GM10266 (cell line): ENCODE results near the gene EVPL.
"Not testable (repeated sequence)": the region's sequence is repeated elsewhere in the genome, so short reads cannot be mapped to it uniquely, and the experiment has no call there.

Experiments used
- DNase-seq: peaks from one replicate; pipeline ENCODE4 v3.0.0; 2012; ENCODE audit errors: extremely low spot score
- TF ChIP-seq, protein P1 (sequence below): IDR thresholded peaks from 2 replicates; pipeline ENCODE4 v1.5.1; 2012; ENCODE audit warnings: mild to moderate bottlenecking, low read depth; ENCODE audit not compliant: control insufficient read depth, insufficient read depth; ENCODE audit errors: missing control alignments

The EVPL gene

DNA sequence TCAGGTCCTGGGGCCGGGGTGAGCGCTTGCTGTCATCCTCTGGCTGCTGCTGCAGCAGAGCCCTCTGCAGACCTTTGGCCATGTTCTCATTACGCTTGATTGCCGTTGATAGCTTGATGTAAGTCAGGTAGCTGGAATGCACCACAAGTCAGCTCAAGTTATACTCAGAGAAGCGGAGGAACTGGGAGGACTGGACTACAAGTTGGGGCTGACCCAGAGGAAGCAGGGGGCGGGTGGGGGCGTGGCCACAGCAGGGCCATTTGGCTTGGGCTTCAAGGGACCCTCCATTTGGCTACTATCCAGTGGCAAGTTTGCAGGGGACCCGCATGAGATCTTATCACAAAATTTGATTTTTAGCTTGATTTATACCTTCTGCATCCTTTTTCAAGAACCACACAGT, 19.0 kb upstream of the EVPL start:
- no peak for DNase-seq
- TF ChIP-seq, protein P1, sequence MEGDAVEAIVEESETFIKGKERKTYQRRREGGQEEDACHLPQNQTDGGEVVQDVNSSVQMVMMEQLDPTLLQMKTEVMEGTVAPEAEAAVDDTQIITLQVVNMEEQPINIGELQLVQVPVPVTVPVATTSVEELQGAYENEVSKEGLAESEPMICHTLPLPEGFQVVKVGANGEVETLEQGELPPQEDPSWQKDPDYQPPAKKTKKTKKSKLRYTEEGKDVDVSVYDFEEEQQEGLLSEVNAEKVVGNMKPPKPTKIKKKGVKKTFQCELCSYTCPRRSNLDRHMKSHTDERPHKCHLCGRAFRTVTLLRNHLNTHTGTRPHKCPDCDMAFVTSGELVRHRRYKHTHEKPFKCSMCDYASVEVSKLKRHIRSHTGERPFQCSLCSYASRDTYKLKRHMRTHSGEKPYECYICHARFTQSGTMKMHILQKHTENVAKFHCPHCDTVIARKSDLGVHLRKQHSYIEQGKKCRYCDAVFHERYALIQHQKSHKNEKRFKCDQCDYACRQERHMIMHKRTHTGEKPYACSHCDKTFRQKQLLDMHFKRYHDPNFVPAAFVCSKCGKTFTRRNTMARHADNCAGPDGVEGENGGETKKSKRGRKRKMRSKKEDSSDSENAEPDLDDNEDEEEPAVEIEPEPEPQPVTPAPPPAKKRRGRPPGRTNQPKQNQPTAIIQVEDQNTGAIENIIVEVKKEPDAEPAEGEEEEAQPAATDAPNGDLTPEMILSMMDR: no peak

DNA sequence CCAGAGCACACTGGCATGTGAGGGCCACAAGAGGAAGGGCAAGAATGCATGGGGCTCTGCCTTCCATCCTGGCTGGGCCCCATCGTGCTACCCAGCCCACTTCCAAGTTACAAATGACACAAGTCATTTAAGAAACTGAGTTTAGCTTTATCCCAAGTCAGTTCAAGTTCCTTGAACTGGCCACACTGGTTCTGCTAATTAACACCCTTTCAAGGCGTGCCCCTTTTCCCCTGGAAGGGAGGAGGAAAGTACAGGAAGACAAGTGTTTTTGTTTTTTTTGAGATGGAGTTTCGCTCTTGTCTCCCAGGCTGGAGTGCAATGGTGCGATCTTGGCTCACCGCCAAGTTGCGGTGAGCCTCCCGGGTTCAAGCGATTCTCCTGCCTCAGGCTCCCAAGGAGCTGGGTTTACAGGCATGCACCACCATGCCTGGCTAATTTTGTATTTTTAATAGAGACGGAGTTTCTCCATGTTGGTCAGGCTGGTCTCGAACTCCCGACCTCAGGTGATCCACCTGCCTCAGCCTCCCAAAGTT, 17.4 kb upstream of the EVPL start:
- not testable (repeated sequence) for DNase-seq

DNA sequence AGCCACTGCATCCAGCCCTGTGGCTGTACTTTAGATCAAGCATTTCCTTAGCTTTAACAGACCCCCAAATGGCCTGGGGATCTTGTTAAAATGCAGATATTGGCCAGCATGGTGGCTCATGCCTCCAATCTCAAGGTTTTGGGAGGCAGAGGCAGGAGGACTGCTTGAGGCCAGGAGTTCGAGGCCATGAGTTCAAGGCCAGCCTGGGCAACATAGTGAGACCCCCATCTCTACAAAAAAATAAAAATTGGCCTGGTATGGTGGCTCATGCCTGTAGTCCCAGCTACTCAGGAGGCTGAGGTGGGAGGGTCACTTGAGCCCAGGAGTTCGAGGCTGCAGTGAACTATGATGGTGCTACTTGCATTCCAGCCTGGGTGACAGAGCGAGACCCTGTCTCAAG, 15.8 kb upstream of the EVPL start:
- not testable (repeated sequence) for DNase-seq

DNA sequence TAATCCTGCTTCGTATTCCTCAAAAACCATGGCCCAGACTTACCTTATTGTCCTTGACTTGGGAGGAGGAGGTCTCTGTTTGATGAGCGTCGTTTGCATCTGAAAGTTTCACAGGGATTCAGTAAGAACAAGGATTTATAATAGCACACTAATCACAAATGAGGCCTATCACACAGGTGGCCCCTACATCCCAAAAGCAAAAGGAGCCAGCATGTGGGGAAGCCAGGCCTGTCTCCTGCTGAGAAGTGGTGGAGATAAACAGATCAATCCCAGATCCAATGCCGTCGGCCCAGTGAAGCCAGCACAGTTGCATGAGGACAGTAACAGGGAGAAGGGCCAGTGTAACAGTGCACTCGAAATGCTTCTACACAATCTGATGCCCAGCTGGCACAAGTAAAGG, 13.3 kb upstream of the EVPL start:
- TF ChIP-seq, protein P1: no peak
- no peak for DNase-seq

DNA sequence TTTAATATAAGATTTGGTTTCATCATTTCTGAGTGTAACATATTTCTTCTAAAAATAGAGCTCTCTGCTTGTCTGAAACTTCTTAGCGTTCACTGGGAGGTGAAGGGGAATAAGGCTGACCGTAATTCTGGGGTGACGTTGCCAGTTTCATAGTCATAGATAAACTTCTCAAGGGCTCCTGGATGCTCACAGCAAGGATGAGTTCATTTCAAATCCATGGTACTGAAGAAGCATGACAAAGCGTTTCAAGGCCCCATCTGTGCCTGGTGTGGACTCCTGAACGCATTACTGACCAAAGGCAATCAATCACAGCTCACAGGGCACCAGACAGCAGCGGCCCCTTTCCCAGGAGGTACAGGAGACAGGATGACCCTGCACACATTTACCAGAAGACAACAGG, 12.0 kb upstream of the EVPL start:
- TF ChIP-seq, protein P1: no peak
- no peak for DNase-seq

DNA sequence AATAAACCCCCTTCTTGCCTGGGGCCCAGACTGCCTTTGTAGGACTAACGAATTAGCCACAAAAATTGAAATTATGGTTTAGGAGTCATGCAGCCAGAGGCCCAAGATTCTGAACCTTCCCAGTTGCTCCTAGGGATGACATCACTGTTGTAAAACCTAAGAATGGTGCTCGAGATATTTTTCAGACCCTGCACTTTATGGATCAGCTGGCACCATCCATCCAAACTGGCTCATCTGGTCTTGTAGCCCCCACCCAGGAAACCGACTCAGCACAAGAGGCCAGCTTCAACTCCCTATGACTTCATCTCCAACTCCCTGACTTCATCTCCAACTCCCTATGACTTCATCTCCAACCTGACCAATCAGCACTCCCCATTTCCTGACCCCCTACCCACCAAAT, 10.9 kb upstream of the EVPL start:
- no peak for DNase-seq

DNA sequence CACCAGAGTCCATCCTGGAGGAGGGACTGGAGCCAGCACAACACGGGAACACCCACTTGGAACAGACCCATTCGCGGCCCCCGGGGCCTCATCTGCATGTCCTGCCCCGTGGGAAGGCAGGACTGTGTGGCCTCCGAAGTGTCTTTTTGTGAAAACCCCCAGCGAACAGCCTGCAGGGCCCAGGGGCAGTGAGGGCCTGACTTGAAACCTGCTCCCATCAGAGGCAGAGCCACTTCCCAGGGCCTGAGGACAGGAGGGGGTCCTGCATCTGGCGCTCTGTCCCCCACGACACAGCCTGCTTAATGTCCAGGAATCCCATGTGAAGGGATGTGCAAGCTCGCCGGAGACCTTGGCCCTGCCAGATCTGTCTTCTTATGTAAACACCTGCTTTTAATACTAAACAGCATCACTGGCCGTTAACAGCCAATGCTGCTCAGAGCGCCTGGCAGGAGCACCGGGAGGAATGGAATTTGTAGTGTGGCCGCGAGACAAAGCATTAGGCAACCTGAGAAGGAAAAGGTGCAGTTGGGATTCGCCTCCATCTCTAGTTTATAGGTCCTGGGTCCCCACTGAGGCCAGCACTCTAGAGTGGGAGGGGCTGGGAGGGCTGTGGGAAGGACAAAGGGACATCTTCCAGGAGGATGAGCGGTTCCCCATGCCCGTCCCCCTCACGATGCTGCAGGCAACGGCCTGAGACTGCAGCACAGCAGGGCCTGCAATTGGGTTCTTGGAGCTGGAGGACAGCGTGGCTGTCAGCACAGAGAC, 9.6 kb upstream of the EVPL start:
- TF ChIP-seq, protein P1: no peak
- DNase-seq: no peak

More for the DNA sequence above, 10.9 kb upstream of the EVPL start:
- TF ChIP-seq, protein P1: no peak

DNA sequence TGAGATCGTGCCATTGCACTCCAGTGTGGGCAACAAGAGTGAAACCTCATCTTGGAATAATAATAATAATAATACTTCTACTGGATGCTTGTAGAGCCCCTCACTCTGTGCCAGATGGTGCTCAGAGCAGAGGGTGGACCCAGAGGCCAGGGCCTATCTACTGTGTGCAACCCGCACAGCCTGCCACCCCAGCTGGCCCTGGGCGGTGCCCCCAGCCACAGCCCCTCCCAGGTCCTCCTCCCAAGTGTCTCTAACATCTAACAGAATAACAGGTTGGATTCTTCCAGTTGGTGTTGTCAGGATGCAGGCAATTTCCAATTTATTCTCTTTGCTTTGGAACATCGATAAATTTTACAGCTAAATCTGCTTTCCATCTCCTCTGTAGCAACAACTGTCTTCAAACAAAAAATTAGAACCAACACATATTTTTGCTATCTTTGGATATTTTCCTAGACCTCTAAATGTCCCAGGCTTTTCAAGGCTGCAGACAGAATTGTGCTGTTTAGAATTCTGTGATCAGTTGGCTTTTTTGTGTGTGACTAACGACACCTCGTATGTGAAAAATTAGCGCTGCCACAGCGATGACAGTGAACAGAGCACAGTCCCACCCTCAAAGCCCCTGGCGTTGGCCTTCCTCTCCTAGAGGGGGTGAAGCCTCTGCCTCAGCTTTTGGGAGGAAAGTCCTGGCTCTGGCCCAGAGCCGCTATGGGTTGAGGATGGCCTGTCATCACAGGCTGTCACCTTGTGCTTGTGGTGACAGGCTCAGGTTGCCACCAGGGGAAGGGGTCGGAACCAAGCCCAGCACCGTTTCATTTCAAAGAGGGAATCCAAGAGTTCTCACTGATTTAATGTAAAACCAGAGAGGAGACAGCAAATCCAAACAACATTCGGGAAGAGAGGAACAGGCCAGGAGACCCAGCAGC, 7.6 kb upstream of the EVPL start:
- DNase-seq: no peak

More for the DNA sequence above, 7.6 kb upstream of the EVPL start:
- TF ChIP-seq, protein P1: no peak
